Activated CD4-positive, alpha-beta T cell treated with anti-CD3 and anti-CD28 coated beads, Interleukin-2, amount 10 ng/mL, durations not matched to agents 7 days and 5 days (primary cell): ENCODE measurements around the gene CCDC30. TPM values are rescaled to one million over a fixed set of nuclear protein-coding genes. Genes with fewer than 3 reads are reported as not detected.
A peak's percentile ranks its signal among the peaks of the same experiment; 100 is the strongest.

Experiments used
- CTCF ChIA-PET: fragments of 350-600 bp; sonication (Branson Sonifier 250); formaldehyde crosslinking; loops from one replicate; lab custom pipeline; 2021; ENCODE audit warnings: antibody characterized with exemption; lab: Charles Lee
- POLR2A ChIA-PET: fragments of 350-600 bp; sonication (Branson Sonifier 250); formaldehyde crosslinking; loops from one replicate; lab custom pipeline; 2021; ENCODE audit warnings: antibody characterized with exemption; lab: Charles Lee
- DNase-seq: peaks from one replicate; pipeline ENCODE4 v3.0.0-alpha.2; 2020
- H3K27ac Mint-ChIP-seq: one replicate; pipeline ENCODE4 v1.8.0; 2021; ENCODE audit warnings: mild to moderate bottlenecking, moderate library complexity, mixed read lengths
- H3K27me3 Mint-ChIP-seq: one replicate; pipeline ENCODE4 v1.8.0; 2021; ENCODE audit warnings: mixed read lengths
- H3K36me3 Mint-ChIP-seq: one replicate; pipeline ENCODE4 v1.8.0; 2021; ENCODE audit warnings: low read depth, mixed read lengths
- H3K4me1 Mint-ChIP-seq: one replicate; pipeline ENCODE4 v1.8.0; 2021; ENCODE audit warnings: mixed read lengths
- H3K4me3 Mint-ChIP-seq: one replicate; pipeline ENCODE4 v1.8.0; 2021; ENCODE audit warnings: mild to moderate bottlenecking, moderate library complexity, mixed read lengths
- H3K9me3 Mint-ChIP-seq: one replicate; pipeline ENCODE4 v1.8.0; 2021; ENCODE audit warnings: mixed read lengths
- total RNA-seq, 2 experiments: library from RNA; stranded (reverse); gene quantifications; one replicate each; pipeline ENCODE4 v1.2.3, GENCODE V29; 2021

The CCDC30 gene
- total RNA-seq, 2 experiments from 2014 or later = 1.4 to 2.2 TPM

DNA sequence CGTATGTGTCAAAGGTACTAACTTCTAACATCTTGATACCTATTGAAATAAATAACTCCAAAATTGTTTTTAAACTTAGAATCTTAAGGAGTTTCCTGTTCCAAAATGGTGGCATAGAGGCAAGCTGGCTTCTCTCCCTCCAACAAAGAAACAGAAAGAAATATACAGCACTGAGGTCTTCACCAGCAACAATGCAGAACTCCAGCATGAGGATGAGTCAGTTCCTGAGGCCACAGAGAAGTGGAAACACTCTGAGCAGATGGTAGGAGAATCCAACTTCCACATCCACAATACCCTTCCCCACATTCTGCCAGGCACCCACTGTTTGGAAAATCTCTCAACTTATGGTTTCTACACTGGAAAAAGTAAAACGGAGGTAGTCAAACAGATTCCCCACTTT, 183.0 kb downstream of the CCDC30 start:
- no peak for DNase-seq
- Mint-ChIP-seq H3K27ac (no peak overlapping the region), H3K27me3 (peaks cover 3% of the 10 kb centered on the region), H3K9me3 (peaks cover 9% of the 10 kb centered on the region), H3K4me3 (no peak overlapping the region), H3K4me1 (no peaks in the 10 kb centered on the region), H3K36me3 (peaks cover 7% of the 10 kb centered on the region)
- CTCF ChIA-PET = no interaction called here
- POLR2A ChIA-PET = no interaction called here

DNA sequence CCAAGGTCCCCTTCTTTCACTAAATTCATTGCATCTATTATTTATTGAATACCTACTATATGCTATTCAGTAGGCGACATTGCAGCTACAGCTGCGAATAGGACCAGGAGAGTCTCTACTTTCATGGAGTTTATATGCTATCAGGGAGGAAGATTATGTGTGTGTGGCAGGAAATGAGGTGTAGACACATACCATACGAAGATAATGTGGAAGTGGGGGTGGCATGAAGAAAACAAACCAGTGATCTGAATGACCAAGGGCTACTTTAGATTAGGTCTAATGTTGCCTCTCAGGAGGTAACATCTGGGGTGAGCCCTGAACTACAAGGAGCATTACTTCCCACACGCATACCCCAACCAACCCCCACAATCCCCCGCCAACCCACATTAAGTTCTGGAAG, 194.1 kb downstream of the CCDC30 start:
- Mint-ChIP-seq H3K36me3 (peaks cover 18% of the 10 kb centered on the region), H3K4me1 (peaks cover 40% of the 10 kb centered on the region), H3K27me3 (no peaks in the 10 kb centered on the region), H3K9me3 (no peaks in the 10 kb centered on the region), H3K4me3 (peak overlapping the region; percentile 86), H3K27ac (peak overlapping the region; percentile 92)
- CTCF ChIA-PET = interaction anchor here (1.6 kb wide), 1 partner anchor 27 kb away, joined by 4 read pairs; no protein-coding TSS in a partner anchor
- POLR2A ChIA-PET = no interaction called here
- no peak for DNase-seq

DNA sequence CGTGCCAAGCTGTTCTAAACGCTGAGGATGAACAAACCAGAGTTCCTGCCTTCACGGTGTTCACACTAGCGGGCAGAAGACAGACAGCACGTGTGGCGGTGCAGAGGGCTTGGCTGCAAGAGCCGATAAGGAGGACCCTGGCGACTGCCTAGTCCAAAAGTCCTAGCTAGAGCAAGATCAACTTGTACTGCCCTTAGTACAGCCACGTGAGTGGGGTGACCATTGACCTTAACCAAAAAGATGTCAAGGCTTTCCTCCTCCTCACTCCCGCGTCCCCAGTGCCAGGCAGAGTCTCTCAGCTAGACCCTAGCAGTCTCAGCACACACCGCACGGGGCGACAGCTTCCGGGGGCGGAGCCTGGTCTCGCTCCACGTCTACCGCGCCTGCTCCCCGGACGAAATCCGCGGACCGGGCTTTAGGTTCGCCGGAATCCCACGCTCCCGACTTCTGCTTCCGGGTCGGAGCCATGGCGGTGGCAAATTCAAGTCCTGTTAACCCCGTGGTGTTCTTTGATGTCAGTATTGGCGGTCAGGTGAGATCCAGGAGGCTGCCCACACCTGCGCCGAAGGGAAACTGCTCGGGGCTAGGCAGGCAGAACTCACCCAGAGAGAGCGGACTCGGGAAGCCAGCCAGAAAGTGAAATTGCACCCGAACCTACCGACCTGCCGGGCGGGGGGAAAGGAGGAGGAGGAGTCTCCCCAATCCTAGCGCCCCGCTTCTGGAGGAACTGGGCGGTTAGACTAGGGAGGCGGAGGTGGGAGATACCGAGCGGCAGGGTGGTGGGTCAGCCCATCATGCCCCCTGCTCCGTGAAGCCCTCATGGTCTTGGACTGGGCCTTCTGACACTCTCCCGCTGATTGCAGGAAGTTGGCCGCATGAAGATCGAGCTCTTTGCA, 195.1 kb downstream of the CCDC30 start, which contains the start of gene PPIH:
Gene PPIH (plus strand): TSS at position 443 of the 896 bp plus-strand sequence. CDS start 24 bp downstream, at position 467.
- peaks cover 42% of the 10 kb centered on the region for H3K4me1 Mint-ChIP-seq
- no peaks in the 10 kb centered on the region for H3K9me3 Mint-ChIP-seq
- CTCF ChIA-PET = interaction anchor here (0.6 to 1.6 kb wide), 4 partner anchors 24 to 283 kb away, joined by 3 to 5 read pairs (median 4); partner anchors contain the start of genes C1orf50, P3H1 and YBX1
- DNase-seq = peak; percentile 97
- H3K36me3 Mint-ChIP-seq = peaks cover 23% of the 10 kb centered on the region
- H3K27me3 Mint-ChIP-seq = no peaks in the 10 kb centered on the region
- H3K27ac Mint-ChIP-seq = peak within 1 kb of the TSS; percentile 92
- H3K4me3 Mint-ChIP-seq = peak within 1 kb of the TSS; percentile 86
- POLR2A ChIA-PET = interaction anchor here (0.5 to 1.0 kb wide), 4 partner anchors 11 to 201 kb away, joined by 3 to 5 read pairs (median 4); no protein-coding TSS in a partner anchor

DNA sequence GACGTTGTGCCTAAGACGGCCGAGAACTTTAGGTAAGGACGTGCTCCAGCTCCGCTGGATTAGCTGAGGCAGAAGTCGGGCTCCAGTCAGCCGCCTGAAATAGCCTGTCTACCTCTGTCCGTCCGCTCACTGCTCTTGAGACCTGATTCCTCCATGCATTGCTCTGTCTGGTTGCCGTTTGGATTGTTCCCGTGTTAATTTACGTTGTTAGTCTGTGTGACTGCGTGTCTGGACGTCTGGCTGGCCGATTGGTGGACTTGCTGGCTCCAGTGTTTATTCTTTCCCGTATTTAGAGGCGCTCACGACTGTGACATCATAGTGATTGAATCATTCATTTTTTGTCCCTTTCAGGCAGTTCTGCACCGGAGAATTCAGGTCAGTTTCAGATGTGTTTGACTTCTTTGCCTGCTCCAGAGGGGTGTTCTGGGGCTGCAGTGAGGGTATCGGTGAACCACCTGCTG, 195.8 kb downstream of the CCDC30 start:
- DNase-seq = no peak
- Mint-ChIP-seq H3K9me3 (no peaks in the 10 kb centered on the region), H3K27me3 (no peaks in the 10 kb centered on the region), H3K27ac (peak overlapping the region; percentile 92), H3K36me3 (peaks cover 27% of the 10 kb centered on the region), H3K4me3 (peak overlapping the region; percentile 86), H3K4me1 (peaks cover 45% of the 10 kb centered on the region)
- CTCF ChIA-PET = interaction anchor here (1.3 kb wide), 1 partner anchor 24 kb away, joined by 4 read pairs; the partner anchor contains the start of gene YBX1
- POLR2A ChIA-PET = interaction anchor here (0.6 to 1.0 kb wide), 2 partner anchors 10 to 24 kb away, joined by 4 to 5 read pairs; no protein-coding TSS in a partner anchor

DNA sequence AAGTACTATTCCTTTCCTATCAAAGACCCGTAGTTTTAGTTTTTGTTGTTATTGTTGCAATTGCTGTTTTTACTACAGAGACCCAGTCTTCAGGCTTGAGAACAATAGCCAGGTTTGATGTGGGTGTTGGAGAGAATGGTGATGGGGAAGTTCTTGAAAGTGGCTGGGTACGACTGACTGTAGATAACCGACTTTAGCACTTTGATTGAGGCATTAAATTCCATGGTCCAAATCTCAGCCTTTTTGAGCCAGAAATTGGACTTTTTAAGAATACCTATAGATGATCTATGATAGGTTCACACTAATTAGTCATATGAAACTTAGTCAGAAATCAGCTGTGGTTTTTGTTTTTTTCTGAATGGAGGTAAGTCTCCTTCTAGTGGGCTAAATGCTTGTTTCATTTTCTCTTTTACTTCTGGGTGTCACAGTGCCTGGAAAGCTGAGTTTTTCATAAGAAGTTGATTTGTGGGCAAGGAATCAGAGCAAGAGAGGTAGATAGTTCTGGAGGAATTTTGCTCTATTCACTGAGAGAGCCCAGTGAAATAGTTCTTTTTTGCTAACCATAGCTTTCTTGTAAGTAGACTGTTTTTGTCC, 197.9 kb downstream of the CCDC30 start:
- ChIA-PET CTCF (interaction anchor here (0.9 to 1.5 kb wide), 4 partner anchors 17 to 30 kb away, joined by 3 to 4 read pairs (median 3); partner anchors contain the start of gene YBX1), POLR2A (interaction anchor here (0.7 to 1.0 kb wide), 2 partner anchors 22 to 106 kb away, joined by 3 read pairs; partner anchors contain the start of gene P3H1)
- Mint-ChIP-seq H3K36me3 (peaks cover 41% of the 10 kb centered on the region), H3K4me3 (peak overlapping the region; percentile 66), H3K4me1 (peaks cover 45% of the 10 kb centered on the region), H3K27me3 (no peaks in the 10 kb centered on the region), H3K9me3 (no peaks in the 10 kb centered on the region), H3K27ac (peak overlapping the region; percentile 89)
- peak; percentile 16 for DNase-seq

DNA sequence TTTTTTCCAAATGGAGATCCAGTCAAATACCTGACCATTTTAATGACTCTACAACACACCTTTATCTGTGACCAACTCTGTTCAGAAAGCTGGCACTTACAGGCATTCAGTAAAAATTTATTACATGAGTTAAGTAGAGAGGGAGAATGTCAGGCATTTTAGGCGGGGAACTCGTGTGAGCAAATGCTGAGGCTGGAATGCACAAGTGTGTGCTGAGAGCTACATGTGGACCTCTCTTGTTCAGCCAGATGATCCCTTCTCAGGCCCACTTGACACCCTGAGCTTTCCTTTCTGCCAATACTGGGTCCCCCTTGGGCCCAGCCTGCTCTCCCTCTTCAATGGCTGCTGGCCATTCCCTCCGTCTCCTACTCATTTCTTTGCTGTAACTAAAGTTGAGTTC, 206.8 kb downstream of the CCDC30 start:
- no peak for DNase-seq
- Mint-ChIP-seq H3K4me3 (no peak overlapping the region), H3K27ac (peak overlapping the region; percentile 54), H3K9me3 (no peaks in the 10 kb centered on the region), H3K36me3 (peaks cover 52% of the 10 kb centered on the region), H3K27me3 (no peaks in the 10 kb centered on the region), H3K4me1 (peaks cover 7% of the 10 kb centered on the region)
- ChIA-PET CTCF (no interaction called here), POLR2A (no interaction called here)

DNA sequence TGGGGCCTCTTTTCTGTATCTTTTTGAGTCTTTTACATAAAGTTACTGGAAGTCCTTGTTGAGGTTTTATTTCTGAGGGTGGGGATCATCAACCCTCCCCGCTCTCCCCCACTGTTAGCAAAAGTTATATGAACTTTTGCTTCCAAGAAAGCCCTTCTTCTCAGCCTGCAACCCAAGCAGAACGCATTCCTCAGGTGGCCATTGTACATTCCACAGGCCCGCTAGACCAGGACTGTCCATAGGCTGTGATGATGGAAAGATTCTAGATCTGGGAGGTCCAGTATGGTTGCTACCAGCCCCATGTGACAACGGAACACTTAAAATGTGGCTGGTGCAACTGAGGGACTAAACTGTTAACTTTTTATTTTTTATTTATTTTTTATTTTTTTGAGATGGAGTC, 207.3 kb downstream of the CCDC30 start:
- no peak overlapping the region for H3K4me3 Mint-ChIP-seq
- peaks cover 57% of the 10 kb centered on the region for H3K36me3 Mint-ChIP-seq
- H3K4me1 Mint-ChIP-seq = peaks cover 7% of the 10 kb centered on the region
- H3K9me3 Mint-ChIP-seq = no peaks in the 10 kb centered on the region
- POLR2A ChIA-PET = no interaction called here
- H3K27ac Mint-ChIP-seq = no peak overlapping the region
- no peak for DNase-seq
- no peaks in the 10 kb centered on the region for H3K27me3 Mint-ChIP-seq
- CTCF ChIA-PET = interaction anchor here (3.1 kb wide), 1 partner anchor 11 kb away, joined by 18 read pairs; the partner anchor contains the start of gene YBX1

DNA sequence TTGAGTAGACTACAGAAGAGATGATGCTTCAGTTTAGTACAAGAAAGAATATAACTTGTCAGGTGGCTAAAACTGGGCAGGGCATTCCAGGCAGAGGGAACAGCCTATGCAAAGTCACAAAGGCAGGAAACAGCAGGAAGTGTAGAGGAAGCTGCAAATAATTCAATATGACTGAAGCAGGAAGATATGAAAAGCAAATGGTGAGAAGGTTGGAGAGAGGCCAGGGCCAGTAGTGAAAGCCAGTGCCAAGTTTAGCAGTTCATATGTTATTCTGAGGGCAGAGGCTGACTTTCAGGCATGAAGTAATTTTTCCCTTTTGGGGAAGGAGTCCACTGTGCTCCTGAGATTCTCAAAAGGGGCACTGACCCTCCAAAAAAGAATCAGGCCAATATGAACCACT, 211.1 kb downstream of the CCDC30 start:
- no peaks in the 10 kb centered on the region for H3K27me3 Mint-ChIP-seq
- peak overlapping the region; percentile 20 for H3K27ac Mint-ChIP-seq
- DNase-seq = no peak
- H3K4me1 Mint-ChIP-seq = peaks cover 7% of the 10 kb centered on the region
- CTCF ChIA-PET = interaction anchor here (1.2 kb wide), 1 partner anchor 14 kb away, joined by 3 read pairs; no protein-coding TSS in a partner anchor
- peaks cover 42% of the 10 kb centered on the region for H3K36me3 Mint-ChIP-seq
- POLR2A ChIA-PET = no interaction called here
- no peaks in the 10 kb centered on the region for H3K9me3 Mint-ChIP-seq
- H3K4me3 Mint-ChIP-seq = no peak overlapping the region

DNA sequence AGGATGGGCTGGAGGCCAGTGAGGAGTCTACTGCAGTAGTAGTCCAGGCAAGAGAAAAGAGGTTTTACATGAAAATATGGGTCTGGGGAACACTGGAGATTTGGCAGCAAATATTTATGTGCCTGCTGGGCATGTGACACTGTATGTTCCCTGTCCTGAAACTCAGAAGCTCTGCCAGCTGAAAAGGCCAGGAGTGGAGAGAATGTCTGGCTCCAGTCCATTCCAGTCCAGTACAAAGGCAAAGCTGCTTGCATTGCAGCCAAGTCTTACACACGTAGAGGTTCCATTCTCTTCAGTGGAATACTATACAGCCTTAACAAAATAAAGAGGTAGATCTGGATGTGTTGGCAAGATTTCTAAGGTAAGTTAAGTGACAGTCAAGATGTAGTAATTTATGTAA, 211.6 kb downstream of the CCDC30 start:
- Mint-ChIP-seq H3K27me3 (no peaks in the 10 kb centered on the region), H3K4me3 (no peak overlapping the region), H3K27ac (no peak overlapping the region), H3K4me1 (peaks cover 7% of the 10 kb centered on the region), H3K36me3 (peaks cover 40% of the 10 kb centered on the region), H3K9me3 (no peaks in the 10 kb centered on the region)
- no peak for DNase-seq
- CTCF ChIA-PET = interaction anchor here (1.2 kb wide), 1 partner anchor 15 kb away, joined by 3 read pairs; no protein-coding TSS in a partner anchor
- POLR2A ChIA-PET = no interaction called here

DNA sequence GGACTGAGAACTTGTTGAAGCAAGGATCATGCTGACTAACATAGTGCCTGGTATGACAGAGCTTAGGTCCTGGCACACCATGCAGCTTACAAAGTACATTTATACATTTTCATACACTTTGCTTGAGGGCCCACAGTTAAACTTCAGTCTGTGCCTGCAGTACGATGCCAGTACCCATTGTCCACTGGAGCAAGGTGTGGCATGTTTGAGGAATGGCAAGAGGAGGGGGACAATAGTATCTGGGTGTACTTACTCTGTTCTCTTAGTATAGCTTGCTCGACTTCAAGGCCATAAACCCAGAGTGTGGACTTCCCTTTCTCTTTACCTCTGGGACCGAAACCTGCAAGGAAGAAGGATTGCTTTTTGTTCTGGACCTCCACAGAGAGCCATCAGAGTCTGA, 212.4 kb downstream of the CCDC30 start:
- peaks cover 13% of the 10 kb centered on the region for H3K4me1 Mint-ChIP-seq
- no peaks in the 10 kb centered on the region for H3K9me3 Mint-ChIP-seq
- POLR2A ChIA-PET = no interaction called here
- no peak overlapping the region for H3K4me3 Mint-ChIP-seq
- peaks cover 36% of the 10 kb centered on the region for H3K36me3 Mint-ChIP-seq
- H3K27ac Mint-ChIP-seq = no peak overlapping the region
- DNase-seq = no peak
- CTCF ChIA-PET = interaction anchor here (1.4 kb wide), 1 partner anchor 870 kb away, joined by 3 read pairs; no protein-coding TSS in a partner anchor
- no peaks in the 10 kb centered on the region for H3K27me3 Mint-ChIP-seq

DNA sequence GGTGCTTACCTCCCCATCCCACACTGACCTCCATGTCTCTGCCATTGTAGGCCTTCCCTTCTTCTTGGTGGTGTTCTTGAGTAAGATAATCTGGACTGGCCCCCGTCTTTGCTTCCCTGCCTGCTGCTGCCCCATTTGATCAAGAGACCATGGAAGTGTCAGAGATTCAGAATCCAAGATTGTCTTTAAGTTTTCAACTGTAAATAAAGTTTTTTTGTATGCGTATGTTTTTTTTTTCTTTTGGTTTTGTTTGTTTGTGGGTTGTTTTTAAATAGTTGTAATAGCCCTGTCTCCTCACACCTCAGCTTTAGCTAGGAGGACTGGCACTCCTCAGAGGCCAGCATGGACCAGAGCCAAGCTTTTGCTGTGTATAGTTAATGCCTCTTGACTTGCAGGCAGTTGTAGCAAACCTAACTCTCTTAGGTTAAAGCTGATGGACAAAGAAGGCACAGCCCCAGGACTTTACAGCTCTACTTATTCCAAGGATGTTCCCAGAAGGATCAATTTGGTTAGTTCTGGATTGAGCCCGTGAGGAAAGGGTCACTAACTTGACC, 213.5 kb downstream of the CCDC30 start:
- CTCF ChIA-PET = interaction anchor here (0.6 to 1.4 kb wide), 3 partner anchors 18 to 871 kb away, joined by 3 read pairs; no protein-coding TSS in a partner anchor

More for the DNA sequence above, 213.5 kb downstream of the CCDC30 start:
- Mint-ChIP-seq H3K4me3 (no peak overlapping the region), H3K9me3 (no peaks in the 10 kb centered on the region), H3K27me3 (no peaks in the 10 kb centered on the region), H3K4me1 (peaks cover 23% of the 10 kb centered on the region), H3K36me3 (peaks cover 33% of the 10 kb centered on the region), H3K27ac (peak overlapping the region; percentile 60)
- no peak for DNase-seq
- POLR2A ChIA-PET = no interaction called here
